Heart left ventricle (tissue), 16 donors: Measurements from ENCODE around the gene MAT1A. TPM values are rescaled to one million over a fixed set of nuclear protein-coding genes. Genes with fewer than 3 reads are reported as not detected.
"Not testable (repeated sequence)": the region's sequence is repeated elsewhere in the genome, so short reads cannot be mapped to it uniquely, and the experiment has no call there.

ENCODE experiments used
- ATAC-seq, 4 donors: fragments of 200-7000 bp; cut with Tn5 transposase; one replicate each; pipeline ENCODE4 v1.9.1; 2020 to 2022; ENCODE audit warnings: moderate library complexity in 4 of 4, mild to moderate bottlenecking in 3 of 4, moderate number of reproducible peaks in 1 of 4
- DNase-seq, 5 donors: peaks; one replicate each; pipeline ENCODE4 v3.0.0-alpha.2; 2020
- H3K27ac ChIP-seq, 12 donors: fragments of 200-600 bp; sonication (generic) in 4 of 12; one replicate each; pipeline versions ENCODE4 v1.5.0 to v1.8.0; 2016 to 2022; ENCODE audit warnings: mild to moderate bottlenecking in 2 of 12
- H3K27me3 ChIP-seq, 9 donors: fragments of 200-600 bp; sonication (generic) in 2 of 9; one replicate each; pipeline versions ENCODE4 v1.5.1 to v1.8.0; 2016 to 2022; ENCODE audit warnings: mild to moderate bottlenecking in 3 of 9
- H3K36me3 ChIP-seq, 9 donors: fragments of 200-600 bp; sonication (generic) in 2 of 9; one replicate each; pipeline versions ENCODE4 v1.5.0 to v1.8.0; 2018 to 2022; ENCODE audit warnings: mild to moderate bottlenecking in 2 of 9
- H3K4me1 ChIP-seq, 12 donors: fragments of 200-600 bp; sonication (generic) in 4 of 12; one replicate each; pipeline versions ENCODE4 v1.5.0 to v1.8.0; 2016 to 2022; ENCODE audit warnings: mild to moderate bottlenecking in 3 of 12
- H3K4me3 ChIP-seq, 12 donors: fragments of 200-600 bp; sonication (generic) in 4 of 12; one replicate each; pipeline versions ENCODE4 v1.5.0 to v1.8.0; 2017 to 2022; ENCODE audit warnings: mild to moderate bottlenecking in 9 of 12, moderate library complexity in 4 of 12
- H3K9me3 ChIP-seq, 12 donors: fragments of 200-600 bp; sonication (generic) in 4 of 12; one replicate each; pipeline versions ENCODE4 v1.5.0 to v1.8.0; 2016 to 2022; ENCODE audit warnings: mild to moderate bottlenecking in 1 of 12
- POLR2A ChIP-seq, 2 donors: fragments of 450-650 bp; IDR thresholded peaks; one replicate each; pipeline ENCODE4 v1.6.1; 2017; ENCODE audit warnings: antibody characterized with exemption in 2 of 2, mild to moderate bottlenecking in 2 of 2, moderate library complexity in 2 of 2
- WGBS, 4 donors: extraction: QIAGEN DNeasy Blood & Tissue Kit in 2 of 4; methylation state at CpG; one replicate each; pipeline versions ENCODE4 v1.1.5 to v1.1.7; 2013 to 2018; 5-methylcytosine and 5-hydroxymethylcytosine counted together
- intact Hi-C, 10 donors: fragments of 100-400 bp; cut with DNase I; formaldehyde crosslinking; loops; one replicate each; pipeline versions ENCODE4 v1.11.1 to v1.14.2; 2022
- polyA plus RNA-seq, 2 donors: library from polyadenylated mRNA; stranded (reverse); fragments of 200-250 nt; gene quantifications; one replicate each; pipeline ENCODE4 v1.2.3, GENCODE V29; 2013
- total RNA-seq, 9 donors: library from RNA; depleted of rRNA in 2 of 9; stranded (reverse); fragments of >200 nt in 2 of 9; fragmentation: NEBNext Ultra II Directional in 3 of 9; extraction: Animal tissue kit (Norgen Biotek cat#: 25700) in 3 of 9; gene quantifications; one replicate each; pipeline versions ENCODE4 v1.1.0 to v1.2.4, GENCODE V29; 2016 to 2023
- donor health status: ischemic (EF 13 %, LVEDD 7.1; RV severe dilation, severe dysfunction).
- donor health status: healthy with polysubstance abuse.
- donor health status: DM: no; HTN: yes; CAD: no.
- donor health status: DM: no; HTN: no; CAD: no.
- donor health status: ischemic (EF 25% LVEDD 6.9; RV normal size, moderate dysfunction).
- donor health status: ischemic (EF 25% LVEDD 5.7; RV mildly dilated, moderate dysfunction).
- donor health status: healthy.
- donor health status: DM: yes; HTN: yes; CAD: no.
- donor health status: ischemic (EF 35%, LVEDD 5.7; RV mildly dilated, moderate dysfunction).
- donor health status: nonischemic (EF 11% LVEDD 7.7; RV severe dilation, severe dysfunction).
- donor health status: DM: yes; HTN: yes; CAD: no.
- donor health status: PGD.
- donor health status: ischemic (EF 29% LVEDD 5.4; RV normal size, mild dysfunction).
- donor health status: nonischemic (EF 23%, LVEDD 6.1; RV moderate dilation, normal function).

MAT1A gene
- total and polyA plus RNA-seq, 11 donors, result 0.07 to 1.1 (median 0.46) TPM; not detected in 7

DNA sequence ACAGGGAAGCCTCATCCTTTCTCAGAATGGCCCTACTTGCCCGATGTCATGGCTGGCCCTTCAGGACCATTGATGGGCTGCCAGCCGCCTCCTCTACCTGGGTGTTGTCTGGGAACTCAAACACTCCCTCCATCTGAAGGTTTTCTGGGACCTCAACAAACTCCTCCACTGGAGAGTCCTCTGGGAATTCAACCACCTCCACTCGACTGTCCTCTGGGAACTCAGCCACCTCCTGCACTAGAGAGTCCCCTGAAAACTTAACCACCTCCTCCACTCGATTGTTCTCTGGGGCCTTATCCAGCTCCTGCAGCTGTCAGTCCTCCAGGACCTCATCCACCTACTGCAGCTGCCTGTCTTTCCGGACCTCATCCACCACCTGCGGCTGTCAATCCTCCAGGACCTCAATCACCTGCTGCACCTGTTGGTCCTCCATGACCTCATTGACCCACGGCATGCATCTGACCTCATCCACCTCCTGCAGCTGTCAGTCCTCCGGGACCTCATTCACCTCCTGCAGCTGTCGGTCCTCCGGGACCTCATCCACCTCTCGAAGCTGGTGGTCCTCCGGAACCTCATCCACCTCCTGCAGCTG lies 37.1 kb downstream of the MAT1A start:
- intact Hi-C loops, result loop anchor here in 1 of 10 donors (5.0 kb wide), 1 partner anchor 690 kb away; the partner anchor contains the start of gene SFTPA2
- ATAC-seq, result no peak
- WGBS, 4 donors, result 88 to 91% (median 91%) methylated on average over 12 of the region's 12 CpGs
- H3K27ac ChIP-seq, result no peak overlapping the region
- no peaks in the 10 kb centered on the region for H3K9me3 ChIP-seq
- H3K27me3 ChIP-seq, result no peaks in the 10 kb centered on the region
- H3K4me1 ChIP-seq, result peaks cover 0 to 8% (median 0%) of the 10 kb centered on the region in 12 donors
- no peak for DNase-seq
- H3K4me3 ChIP-seq, result no peak overlapping the region
- no peaks in the 10 kb centered on the region for H3K36me3 ChIP-seq
- no peak for TF ChIP-seq POLR2A (IDR thresholded peaks at IDR 0.05)

DNA sequence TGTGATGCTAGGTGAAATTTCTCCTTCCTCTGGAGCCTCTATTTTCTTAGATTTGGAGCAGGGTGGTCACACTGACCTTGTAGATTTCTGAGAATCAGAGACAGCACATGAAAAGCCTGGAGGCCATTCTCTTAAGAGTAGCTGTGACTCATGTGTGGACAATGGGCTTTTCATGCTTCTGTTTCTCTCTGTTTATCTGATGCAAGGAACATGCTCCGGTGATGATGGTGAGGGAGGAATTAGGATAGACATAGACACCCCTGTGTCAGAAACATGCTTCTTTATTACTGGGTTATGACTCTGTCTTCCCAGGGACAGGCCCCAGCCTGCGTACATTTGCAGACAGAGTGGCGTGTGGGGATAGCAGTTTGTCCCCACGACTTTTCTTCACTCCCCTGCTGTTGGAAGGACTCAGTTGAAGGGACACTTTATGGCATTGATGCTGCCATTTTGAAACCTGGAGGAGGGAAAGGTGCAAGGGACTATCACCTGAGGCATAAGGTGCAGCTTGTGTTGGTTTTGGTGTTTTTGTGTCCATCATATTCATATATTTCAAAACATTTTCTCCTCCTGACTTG lies 37.7 kb downstream of the MAT1A start:
- H3K27me3 ChIP-seq, H3K9me3 ChIP-seq, H3K36me3 ChIP-seq, H3K4me1 ChIP-seq, H3K4me3 ChIP-seq, ATAC-seq, DNase-seq, H3K27ac ChIP-seq: not testable (repeated sequence)
- WGBS, 4 donors, result 75 to 92% (median 88%) methylated on average over 3 of the region's 4 CpGs
- intact Hi-C loops, result loop anchor here in 1 of 10 donors (5.0 kb wide), 1 partner anchor 689 kb away; the partner anchor contains the start of gene SFTPA2

GRCh38 chr10:80250399-80250798 lies 39.1 kb downstream of the MAT1A start:
- not testable (repeated sequence) for H3K36me3 ChIP-seq, H3K4me3 ChIP-seq, H3K27me3 ChIP-seq, H3K27ac ChIP-seq, H3K4me1 ChIP-seq, H3K9me3 ChIP-seq, DNase-seq
- peak in 2 of 4 donors; percentile 65 to 67 for ATAC-seq
- no CpG with 5 or more reads among the region's 1 CpG for WGBS, 4 donors
- intact Hi-C loops, result loop anchor here in 1 of 10 donors (5.0 kb wide), 1 partner anchor 688 kb away; the partner anchor contains the start of gene SFTPA2

DNA sequence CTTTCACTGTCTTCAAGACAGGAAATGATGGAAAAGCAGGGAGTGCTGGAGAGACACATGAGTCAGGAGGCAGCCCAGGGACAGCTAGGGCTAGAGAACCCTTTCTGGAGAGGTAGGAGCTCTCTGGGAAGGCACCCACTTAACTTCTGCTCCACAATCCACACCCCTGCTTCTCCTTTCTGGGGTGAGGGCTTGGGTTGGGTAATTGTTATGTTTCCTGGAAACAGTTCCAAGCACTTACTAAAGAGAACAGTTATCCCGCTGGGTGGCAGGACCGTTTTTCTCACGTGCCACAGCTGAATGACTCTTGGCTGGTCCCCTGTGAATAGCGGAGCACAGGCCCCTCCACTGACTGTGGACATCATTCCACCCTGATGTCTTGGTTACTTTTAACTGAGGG lies 39.6 kb downstream of the MAT1A start:
- peak in 3 of 4 donors; percentile 25 to 46 (median 43) for ATAC-seq
- intact Hi-C loops, result loop anchor here in 1 of 10 donors (5.0 kb wide), 1 partner anchor 688 kb away; the partner anchor contains the start of gene SFTPA2
- not testable (repeated sequence) for H3K36me3 ChIP-seq, H3K4me3 ChIP-seq, H3K27ac ChIP-seq, H3K4me1 ChIP-seq, DNase-seq, H3K9me3 ChIP-seq, H3K27me3 ChIP-seq
- 12 to 25% (median 20%) methylated on average over 2 to 3 of the region's 4 CpGs; no CpG with 5 or more reads in 1 of the 4 donors for WGBS, 4 donors

GRCh38 chr10:80247611-80248010 lies 41.8 kb downstream of the MAT1A start:
- H3K9me3 ChIP-seq, H3K4me3 ChIP-seq, H3K36me3 ChIP-seq, H3K27me3 ChIP-seq, intact Hi-C loops, H3K27ac ChIP-seq, ATAC-seq, DNase-seq, H3K4me1 ChIP-seq: not testable (repeated sequence)
- WGBS, 4 donors, result 86 to 95% (median 94%) methylated on average over 7 to 17 of the region's 20 CpGs

DNA sequence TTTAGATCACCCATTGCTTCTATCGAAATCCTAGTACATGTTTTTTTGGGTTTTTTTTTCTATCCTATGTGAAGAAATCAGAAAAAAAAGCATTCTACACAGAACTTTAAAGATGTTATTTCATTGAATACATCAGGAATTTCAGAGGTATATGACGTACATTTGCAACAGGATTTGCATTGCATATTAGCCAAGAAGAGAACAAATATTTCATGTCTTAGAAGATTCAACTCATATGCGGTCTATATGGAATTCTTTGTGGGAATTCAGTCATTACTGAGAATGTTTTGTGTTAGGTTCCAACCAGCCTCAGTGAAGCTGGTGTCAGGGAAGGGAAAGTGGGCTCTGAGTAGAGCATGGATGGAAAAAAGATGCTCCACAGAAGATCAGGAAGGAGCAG lies 45.1 kb downstream of the MAT1A start:
- ATAC-seq, H3K4me1 ChIP-seq, H3K27ac ChIP-seq, DNase-seq, H3K27me3 ChIP-seq, intact Hi-C loops, H3K4me3 ChIP-seq, H3K9me3 ChIP-seq, H3K36me3 ChIP-seq: not testable (repeated sequence)
- 75 to 94% (median 89%) methylated on average over 3 of the region's 3 CpGs for WGBS, 4 donors

GRCh38 chr10:80242341-80242740 lies 47.1 kb downstream of the MAT1A start:
- 43 to 69% (median 51%) methylated on average over 1 to 2 of the region's 4 CpGs for WGBS, 4 donors
- H3K4me3 ChIP-seq, H3K27ac ChIP-seq, DNase-seq, H3K9me3 ChIP-seq, ATAC-seq, H3K4me1 ChIP-seq, H3K36me3 ChIP-seq, H3K27me3 ChIP-seq, intact Hi-C loops: not testable (repeated sequence)

DNA sequence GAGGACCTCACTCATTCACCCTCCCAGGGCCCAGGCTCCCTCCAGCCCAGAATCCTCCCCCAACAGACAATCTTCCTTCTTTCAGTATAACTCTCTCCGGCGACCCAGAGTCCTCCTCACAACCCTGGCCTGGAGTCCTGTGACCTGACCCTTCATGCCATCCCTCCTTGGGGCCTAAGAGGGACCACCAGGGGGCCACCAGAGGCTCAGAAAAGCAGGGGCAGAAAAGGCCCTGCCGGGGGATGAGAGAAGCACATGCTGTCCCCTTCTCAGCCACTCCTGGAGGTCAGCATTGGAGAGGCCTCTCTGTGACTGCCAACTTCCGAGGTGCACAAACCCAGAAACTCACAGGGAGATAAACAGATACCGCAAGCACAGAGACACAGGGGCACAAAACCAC lies 53.0 kb downstream of the MAT1A start:
- intact Hi-C loops, H3K27ac ChIP-seq, H3K4me1 ChIP-seq, H3K4me3 ChIP-seq, H3K36me3 ChIP-seq, H3K9me3 ChIP-seq, ATAC-seq, H3K27me3 ChIP-seq, DNase-seq: not testable (repeated sequence)
- WGBS, 4 donors, result 85 to 93% (median 91%) methylated on average over 2 to 5 of the region's 5 CpGs

GRCh38 chr10:80234331-80235235 lies 54.9 kb downstream of the MAT1A start:
- H3K27ac ChIP-seq, DNase-seq, H3K4me3 ChIP-seq, H3K4me1 ChIP-seq, H3K9me3 ChIP-seq, H3K36me3 ChIP-seq, intact Hi-C loops, ATAC-seq, H3K27me3 ChIP-seq: not testable (repeated sequence)
- WGBS, 4 donors, result 74 to 88% (median 81%) methylated on average over 11 of the region's 11 CpGs

- H3K27ac ChIP-seq, DNase-seq, H3K36me3 ChIP-seq, H3K9me3 ChIP-seq, intact Hi-C loops, H3K27me3 ChIP-seq, ATAC-seq, H3K4me3 ChIP-seq, H3K4me1 ChIP-seq: not testable (repeated sequence)
- 43 to 58% (median 46%) methylated on average over 1 of the region's 1 CpG for WGBS, 4 donors
Observed at GRCh38 chr10:80233871-80234270, 55.6 kb downstream of the MAT1A start.
